DMS153 treated with DMSO at 0.1 percent for 48 hours (cell line): ENCODE data around the gene PRPF39.
"Not testable (repeated sequence)": the region's sequence is repeated elsewhere in the genome, so short reads cannot be mapped to it uniquely, and the experiment has no call there.

ENCODE experiments used
- DNase-seq: peaks from one replicate; lab custom pipeline; 2025; ENCODE audit not compliant: unreplicated experiment; lab: John Stamatoyannopoulos, UW

Gene PRPF39

GRCh38 chr14:45135156-45135555, 51.2 kb downstream of the PRPF39 start:
- DNase-seq = no peak

- peak; percentile 87 for DNase-seq
These were observed 51.9 kb downstream of the PRPF39 start, which contains the start of gene FANCM for GRCh38 chr14:45135659-45136395. TSS of gene FANCM (plus strand) at chr14:45135930. CDS start at chr14:45136032, 102 bp downstream.

- no peak for DNase-seq
These were observed 52.5 kb downstream of the PRPF39 start for GRCh38 chr14:45136399-45136798.

- DNase-seq = no peak
These were observed 56.8 kb downstream of the PRPF39 start for GRCh38 chr14:45140661-45141187.

- not testable (repeated sequence) for DNase-seq
These were observed 58.2 kb downstream of the PRPF39 start for GRCh38 chr14:45142083-45142482.

- DNase-seq = no peak
These were observed 60.7 kb downstream of the PRPF39 start for GRCh38 chr14:45144658-45145057.

- DNase-seq = no peak
These were observed 61.3 kb downstream of the PRPF39 start for GRCh38 chr14:45145214-45145613.

- DNase-seq = no peak
These were observed 65.7 kb downstream of the PRPF39 start for GRCh38 chr14:45149602-45150001.

GRCh38 chr14:45150386-45150890, 66.5 kb downstream of the PRPF39 start:
- DNase-seq = no peak

GRCh38 chr14:45156067-45156466, 72.2 kb downstream of the PRPF39 start:
- no peak for DNase-seq
